ENCODE data around the gene ZNF248.
"Not testable (repeated sequence)": the region's sequence is repeated elsewhere in the genome, so short reads cannot be mapped to it uniquely, and the experiment has no call there.

The ZNF248 gene

DNA sequence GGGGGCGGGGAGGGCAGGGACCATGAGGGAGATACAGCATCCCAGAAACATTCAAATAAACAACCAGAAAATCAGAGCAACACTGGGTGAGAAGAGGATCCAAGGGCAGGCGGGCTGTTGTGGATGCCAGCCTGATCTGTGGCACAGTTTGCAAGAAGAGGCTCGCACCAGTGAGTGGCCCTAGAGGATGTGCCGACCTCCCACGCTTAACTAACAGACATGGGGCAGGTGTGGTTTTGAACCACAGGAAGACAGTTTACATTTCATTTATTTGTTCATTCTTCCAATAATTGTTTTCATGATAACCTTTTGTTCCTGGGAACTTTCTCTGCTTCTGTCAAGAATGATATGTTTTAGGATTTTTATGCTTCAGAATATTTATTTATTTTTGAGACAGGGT lies 115.6 kb downstream of the ZNF248 start:
- DNase-seq (ENCODE audit: low spot score), result no peak

GRCh38 chr10:37739181-37739580 lies 118.2 kb downstream of the ZNF248 start:
- no peak for DNase-seq (ENCODE audit: low spot score)

GRCh38 chr10:37738241-37738640 lies 119.2 kb downstream of the ZNF248 start:
- not testable (repeated sequence) for DNase-seq (ENCODE audit: low spot score)

GRCh38 chr10:37737336-37737735 lies 120.1 kb downstream of the ZNF248 start:
- DNase-seq (ENCODE audit: low spot score), result no peak

DNA sequence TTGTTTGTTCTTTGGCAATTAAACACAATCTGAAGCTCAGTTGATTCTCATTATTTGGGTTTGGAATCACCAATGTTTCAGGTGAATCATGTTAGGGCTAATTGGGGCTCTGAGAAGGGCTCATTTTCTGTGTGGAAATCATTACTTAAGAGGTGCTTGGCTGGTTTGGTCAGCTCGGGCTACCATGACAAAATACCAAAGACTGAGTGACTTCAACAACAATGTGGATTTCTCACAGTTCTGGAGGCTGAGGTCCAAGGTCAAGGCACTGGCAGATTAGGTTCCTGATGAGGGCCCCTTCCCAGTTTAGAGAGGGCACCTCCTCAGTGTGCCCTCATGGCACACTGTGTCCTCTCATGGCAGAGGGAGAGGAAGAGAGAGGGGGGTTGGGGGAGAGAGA lies 121.3 kb downstream of the ZNF248 start:
- no peak for DNase-seq (ENCODE audit: low spot score)

- DNase-seq (ENCODE audit: low spot score), result no peak
These were observed 122.4 kb downstream of the ZNF248 start for GRCh38 chr10:37734971-37735370.
